Astrocyte (in vitro differentiated cells and primary cell): ENCODE results near the gene NUAK1. TPM values are rescaled to one million over a fixed set of nuclear protein-coding genes. Genes with fewer than 3 reads are reported as not detected.

ENCODE experiments used
- DNase-seq: peaks from one replicate; pipeline ENCODE4 v3.0.0-alpha.2; 2010; ENCODE audit warnings: low read depth
- FAIRE-seq: peaks from 2 replicates; lab custom pipeline; 2011; peaks lifted over from hg19 to GRCh38; lab: Jason Lieb, UNC
- H2AFZ ChIP-seq: 2 replicates; pipeline ENCODE4 v1.6.0; 2012; ENCODE audit warnings: low read depth, low read length, inconsistent platforms
- H3K27ac ChIP-seq: 2 replicates; pipeline ENCODE4 v1.5.1; 2011; ENCODE audit warnings: low read depth, low read length, inconsistent platforms
- H3K27me3 ChIP-seq: 2 replicates; pipeline ENCODE4 v1.6.0; 2011; ENCODE audit warnings: low read length, inconsistent platforms; ENCODE audit not compliant: insufficient read depth
- H3K36me3 ChIP-seq: 2 replicates; pipeline ENCODE4 v1.5.1; 2011; ENCODE audit warnings: low read length, inconsistent platforms; ENCODE audit not compliant: insufficient read depth
- H3K4me1 ChIP-seq: 2 replicates; pipeline ENCODE4 v1.5.1; 2011; ENCODE audit warnings: low read length, inconsistent platforms; ENCODE audit not compliant: insufficient read depth
- H3K4me2 ChIP-seq: 2 replicates; pipeline ENCODE4 v1.6.0; 2012; ENCODE audit warnings: low read length, inconsistent platforms
- H3K4me3 ChIP-seq: 2 replicates; pipeline ENCODE4 v1.5.1; 2011; ENCODE audit warnings: low read depth, mild to moderate bottlenecking, low read length, inconsistent platforms; ENCODE audit not compliant: insufficient read depth
- H3K79me2 ChIP-seq: 2 replicates; pipeline ENCODE4 v1.6.0; 2012; ENCODE audit warnings: mild to moderate bottlenecking, low read length, inconsistent platforms; ENCODE audit not compliant: insufficient read depth
- H3K9ac ChIP-seq: 2 replicates; pipeline ENCODE4 v1.6.0; 2012; ENCODE audit warnings: mild to moderate bottlenecking, low read length, inconsistent platforms
- H3K9me3 ChIP-seq: 2 replicates; pipeline ENCODE4 v1.5.1; 2012; ENCODE audit warnings: low read depth, mild to moderate bottlenecking, low read length, inconsistent platforms; ENCODE audit not compliant: insufficient read depth
- H4K20me1 ChIP-seq: 2 replicates; pipeline ENCODE4 v1.6.0; 2012; ENCODE audit warnings: low read length, inconsistent platforms; ENCODE audit not compliant: insufficient read depth
- H3K27ac Mint-ChIP-seq: one replicate; pipeline ENCODE4 v1.8.0; 2021; ENCODE audit warnings: mild to moderate bottlenecking, mixed read lengths; ENCODE audit not compliant: unreplicated experiment
- H3K27me3 Mint-ChIP-seq: one replicate; pipeline ENCODE4 v1.8.0; 2021; ENCODE audit warnings: low read depth, mixed read lengths; ENCODE audit not compliant: unreplicated experiment
- H3K36me3 Mint-ChIP-seq: one replicate; pipeline ENCODE4 v1.8.0; 2021; ENCODE audit warnings: low read depth, mixed read lengths; ENCODE audit not compliant: unreplicated experiment
- H3K4me1 Mint-ChIP-seq: one replicate; pipeline ENCODE4 v1.8.0; 2021; ENCODE audit warnings: low read depth, mixed read lengths; ENCODE audit not compliant: unreplicated experiment
- H3K4me3 Mint-ChIP-seq: one replicate; pipeline ENCODE4 v1.8.0; 2021; ENCODE audit warnings: mild to moderate bottlenecking, moderate library complexity, mixed read lengths; ENCODE audit not compliant: unreplicated experiment
- H3K9me3 Mint-ChIP-seq: one replicate; pipeline ENCODE4 v1.8.0; 2021; ENCODE audit warnings: mild to moderate bottlenecking, mixed read lengths; ENCODE audit not compliant: unreplicated experiment
- CTCF ChIP-seq: IDR thresholded peaks from 2 replicates; pipeline ENCODE4 v1.5.1; 2011; ENCODE audit warnings: low read depth, mild to moderate bottlenecking, inconsistent platforms, low read length, moderate library complexity; ENCODE audit not compliant: insufficient read depth
- EZH2 ChIP-seq: IDR thresholded peaks from 2 replicates; pipeline ENCODE4 v1.6.1; 2012; ENCODE audit warnings: mild to moderate bottlenecking, low read length, inconsistent platforms; ENCODE audit not compliant: insufficient read depth
- total RNA-seq: library from RNA; stranded (reverse); gene quantifications from 2 replicates; pipeline ENCODE4 v1.2.1, GENCODE V29; 2021

The NUAK1 gene
- total RNA-seq, 1 donor from 2014 or later, result 94.0 TPM

GRCh38 chr12:106133136-106134087 lies 5.3 kb downstream of the NUAK1 start:
- peak overlapping the region; percentile 49 for H3K4me2 ChIP-seq
- H3K4me3 ChIP-seq, result no peak overlapping the region
- H3K27ac ChIP-seq, result peak overlapping the region; percentile 26
- Mint-ChIP-seq H3K9me3 (no peaks in the 10 kb centered on the region), H3K4me3 (peak overlapping the region; percentile 74), H3K36me3 (peaks cover 13% of the 10 kb centered on the region), H3K27ac (peak overlapping the region; percentile 63), H3K27me3 (no peaks in the 10 kb centered on the region), H3K4me1 (peaks cover 66% of the 10 kb centered on the region)
- H3K9ac ChIP-seq, result no peak overlapping the region
- peaks cover 76% of the 10 kb centered on the region for H4K20me1 ChIP-seq
- no peaks in the 10 kb centered on the region for H3K9me3 ChIP-seq
- no peaks in the 10 kb centered on the region for H3K27me3 ChIP-seq
- FAIRE-seq (peak; percentile 84), DNase-seq (peak; percentile 70)
- H3K4me1 ChIP-seq, result peaks cover 58% of the 10 kb centered on the region
- H2AFZ ChIP-seq, result no peak overlapping the region
- no peaks in the 10 kb centered on the region for H3K36me3 ChIP-seq
- TF ChIP-seq EZH2 (no peak), CTCF (no peak)
- peaks cover 99% of the 10 kb centered on the region for H3K79me2 ChIP-seq

GRCh38 chr12:106132175-106133135 lies 6.3 kb downstream of the NUAK1 start:
- Mint-ChIP-seq H3K9me3 (no peaks in the 10 kb centered on the region), H3K4me1 (peaks cover 72% of the 10 kb centered on the region), H3K27me3 (no peaks in the 10 kb centered on the region), H3K36me3 (peaks cover 15% of the 10 kb centered on the region), H3K4me3 (peak overlapping the region; percentile 69), H3K27ac (peak overlapping the region; percentile 86)
- H3K27ac ChIP-seq, result peak overlapping the region; percentile 43
- peaks cover 59% of the 10 kb centered on the region for H3K4me1 ChIP-seq
- H3K4me2 ChIP-seq, result peak overlapping the region; percentile 49
- no peak overlapping the region for H3K4me3 ChIP-seq
- no peaks in the 10 kb centered on the region for H3K27me3 ChIP-seq
- H4K20me1 ChIP-seq, result peaks cover 82% of the 10 kb centered on the region
- DNase-seq, result no peak
- FAIRE-seq, result no peak
- H3K36me3 ChIP-seq, result no peaks in the 10 kb centered on the region
- peak overlapping the region; percentile 31 for H3K9ac ChIP-seq
- no peak for TF ChIP-seq CTCF
- no peak for TF ChIP-seq EZH2
- no peak overlapping the region for H2AFZ ChIP-seq
- H3K79me2 ChIP-seq, result peaks cover 99% of the 10 kb centered on the region
- no peaks in the 10 kb centered on the region for H3K9me3 ChIP-seq
